T follicular helper cell (primary cell): ENCODE measurements around the gene KRTAP12-1.

Experiments
- DNase-seq: peaks from one replicate; pipeline ENCODE4 v3.0.0-alpha.2; 2020; ENCODE audit warnings: low read depth
- total RNA-seq, 2 experiments: gene quantifications; one replicate each; lab custom pipeline; 2026; lab: John Stamatoyannopoulos, UW

The KRTAP12-1 gene
- total RNA-seq: 0 reads per million in 2 experiments

- DNase-seq: no peak
Measured at GRCh38 chr21:44681861-44682579, at the start of gene KRTAP12-1. TSS of gene KRTAP12-1 (minus strand) at chr21:44682163. CDS start at chr21:44682123, 40 bp downstream.

DNA sequence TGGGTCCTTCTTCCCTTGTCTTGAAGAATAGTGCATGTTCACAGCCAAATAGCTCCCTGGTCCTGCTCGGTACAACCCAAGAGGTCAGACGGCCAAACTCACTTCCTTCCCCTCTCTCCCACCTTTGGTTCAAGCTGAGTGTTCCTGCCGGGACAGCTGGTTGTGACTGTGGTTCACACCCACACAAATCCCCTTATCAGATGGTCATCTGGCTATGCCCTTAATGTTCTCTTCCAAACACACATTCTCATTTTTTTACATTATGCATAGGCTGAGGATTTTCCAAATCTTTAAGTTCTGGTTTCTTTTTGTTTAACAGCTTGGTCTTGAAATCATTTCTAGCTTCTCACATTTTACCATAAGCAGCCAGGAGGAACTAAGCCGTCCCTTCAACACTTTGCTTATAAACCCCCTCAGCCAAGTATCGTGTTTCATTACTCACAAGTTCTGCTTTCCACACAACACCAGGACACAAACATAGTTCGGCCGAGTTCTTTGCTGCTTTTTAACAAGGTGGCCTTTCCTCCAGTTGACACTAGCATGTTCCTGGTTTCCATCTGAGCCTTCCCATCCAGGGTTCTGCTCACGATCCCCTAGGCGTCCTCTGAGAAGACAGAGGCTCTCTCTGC is 49.1 kb upstream of the KRTAP12-1 start:
- no peak for DNase-seq

GRCh38 chr21:44730028-44730395 is 48.0 kb upstream of the KRTAP12-1 start:
- no peak for DNase-seq

DNA sequence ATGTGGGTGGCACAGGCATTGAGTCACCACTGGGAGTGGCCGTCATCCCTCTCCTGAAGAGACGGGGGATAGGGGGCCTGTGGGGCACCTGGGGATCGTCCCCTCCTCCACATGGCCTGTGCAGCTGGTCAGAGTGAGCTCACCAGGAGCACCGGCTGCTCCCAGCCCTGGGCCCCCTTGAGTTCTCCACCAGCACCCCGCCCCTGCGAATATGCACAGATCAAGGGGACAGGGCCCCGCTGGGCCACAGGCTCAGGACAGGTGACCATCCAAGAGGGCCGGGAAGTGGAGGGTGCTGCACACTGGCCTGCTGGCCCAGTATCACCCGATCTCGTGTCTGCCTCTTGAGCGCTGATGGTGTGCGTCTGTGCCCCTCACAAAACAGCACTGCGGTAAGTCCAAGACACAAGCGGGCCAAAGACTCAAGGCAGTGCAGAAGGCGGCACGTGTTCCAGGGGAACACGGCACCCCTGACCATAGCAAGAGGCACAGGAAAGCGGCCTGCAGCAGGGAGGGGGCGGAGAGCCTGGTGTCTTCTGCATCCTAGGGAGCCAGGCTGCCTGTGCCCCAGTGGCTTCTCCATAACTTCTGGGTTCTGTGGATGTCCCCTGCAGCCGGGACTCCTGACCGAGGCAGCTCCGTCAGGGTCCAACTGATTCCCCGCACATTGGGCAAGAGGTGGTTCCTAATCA is 47.5 kb upstream of the KRTAP12-1 start:
- DNase-seq: no peak

GRCh38 chr21:44728716-44729115 is 46.8 kb upstream of the KRTAP12-1 start:
- no peak for DNase-seq

- no peak for DNase-seq
Measured at GRCh38 chr21:44727757-44728156, 45.8 kb upstream of the KRTAP12-1 start.

GRCh38 chr21:44727321-44727720 is 45.4 kb upstream of the KRTAP12-1 start:
- no peak for DNase-seq

GRCh38 chr21:44726826-44727225 is 44.9 kb upstream of the KRTAP12-1 start:
- no peak for DNase-seq

DNA sequence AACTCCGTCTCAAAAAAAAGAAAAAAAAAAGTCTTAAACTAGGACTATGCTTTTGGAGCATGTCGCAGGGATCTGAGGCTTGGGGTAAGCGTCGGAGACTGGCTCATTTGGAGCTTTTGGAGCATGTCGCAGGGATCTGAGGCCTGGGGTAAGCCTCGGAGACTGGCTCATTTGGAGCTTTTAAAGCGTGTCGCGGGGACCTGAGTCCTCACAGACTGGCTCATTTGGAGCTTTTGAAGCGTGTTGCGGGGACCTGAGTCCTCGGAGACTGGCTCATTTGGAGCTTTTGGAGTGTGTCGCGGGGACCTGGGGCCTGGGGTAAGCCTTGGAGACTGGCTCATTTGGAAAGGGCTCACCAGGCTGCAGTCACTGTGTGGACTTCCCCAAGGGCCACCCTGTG is 43.0 kb upstream of the KRTAP12-1 start:
- no peak for DNase-seq

GRCh38 chr21:44724196-44724595 is 42.2 kb upstream of the KRTAP12-1 start:
- no peak for DNase-seq

- DNase-seq: no peak
Measured at GRCh38 chr21:44723177-44724131, 41.5 kb upstream of the KRTAP12-1 start.

DNA sequence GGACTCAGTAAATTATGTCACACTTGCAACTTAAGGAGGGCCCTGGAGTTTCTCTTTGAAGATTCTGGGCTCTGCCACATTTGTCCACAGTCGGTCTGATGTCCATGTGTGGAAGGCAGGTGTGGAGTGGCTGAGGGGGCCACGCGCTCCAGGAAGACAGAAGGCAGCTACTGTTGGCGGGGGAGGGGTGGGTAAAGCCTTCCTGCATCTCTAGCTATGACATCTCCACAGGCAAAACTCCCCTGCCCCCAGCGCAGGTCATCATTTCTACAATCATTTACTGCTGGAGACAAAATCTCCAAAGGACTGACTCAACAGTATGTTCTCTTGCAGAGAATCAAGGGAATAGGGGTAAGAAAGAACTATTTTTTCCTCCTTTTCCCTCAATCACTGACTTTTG is 40.8 kb upstream of the KRTAP12-1 start:
- DNase-seq: no peak

- DNase-seq: no peak
Measured at GRCh38 chr21:44720170-44720569, 38.2 kb upstream of the KRTAP12-1 start.

GRCh38 chr21:44718571-44718970 is 36.6 kb upstream of the KRTAP12-1 start:
- DNase-seq: no peak

DNA sequence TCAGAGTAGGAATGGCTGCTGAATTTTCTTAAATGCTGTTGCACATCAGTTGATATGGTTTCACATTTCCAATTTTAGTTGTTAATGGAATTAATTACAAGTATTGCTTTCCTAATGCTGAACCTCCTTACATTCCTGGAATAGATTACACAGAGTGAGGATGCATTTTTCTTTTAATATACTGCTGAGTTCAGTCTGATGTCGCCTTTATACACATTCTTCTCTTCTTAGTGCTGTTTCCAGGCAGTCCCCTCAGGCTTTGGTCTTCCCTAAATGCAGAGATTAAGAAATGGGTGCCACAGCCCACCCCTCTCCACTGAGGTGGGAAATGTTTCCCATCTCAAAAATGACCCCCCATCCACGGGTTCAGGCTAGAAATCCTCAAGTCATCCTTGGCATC is 36.1 kb upstream of the KRTAP12-1 start:
- DNase-seq: no peak

GRCh38 chr21:44716984-44717383 is 35.0 kb upstream of the KRTAP12-1 start:
- no peak for DNase-seq

GRCh38 chr21:44714905-44715304 is 32.9 kb upstream of the KRTAP12-1 start:
- DNase-seq: no peak

DNA sequence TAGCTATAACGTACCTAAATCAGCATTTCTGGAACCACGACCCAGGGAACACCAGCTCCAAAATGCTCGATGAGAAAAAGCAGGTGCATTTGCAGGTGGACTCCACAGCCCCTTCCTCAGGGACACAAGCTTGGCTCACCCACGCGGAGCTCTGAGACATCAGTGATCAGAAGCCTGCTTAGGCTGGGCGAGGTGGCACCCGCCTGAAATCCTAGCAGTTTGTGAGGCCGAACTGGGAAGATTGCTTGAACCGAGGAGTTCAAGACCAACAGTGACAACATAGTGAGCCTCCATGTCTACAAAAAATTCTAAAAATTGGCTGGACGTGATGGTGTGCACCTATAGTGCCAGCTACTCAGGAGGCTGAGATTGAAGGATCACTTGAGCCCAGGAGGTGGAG is 31.9 kb upstream of the KRTAP12-1 start:
- DNase-seq: no peak

DNA sequence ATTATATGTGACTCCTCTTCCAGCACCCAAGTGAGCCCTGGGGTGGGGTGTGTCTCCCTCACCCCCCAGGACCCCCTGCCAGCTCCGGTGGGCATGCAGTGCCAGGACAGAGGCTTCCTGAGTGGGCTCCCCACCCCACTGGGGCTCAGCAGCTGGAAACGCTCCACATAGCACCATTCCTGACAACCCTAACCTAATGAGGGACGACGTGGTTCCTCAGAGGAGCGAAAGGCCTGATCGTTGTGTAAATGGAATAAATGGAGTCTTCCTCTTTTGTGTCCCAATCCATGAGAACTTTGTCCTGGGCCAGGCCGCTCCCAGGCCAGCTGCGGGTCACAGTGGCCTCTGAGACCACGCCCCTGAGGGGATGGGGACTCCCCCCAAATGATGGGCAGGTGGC is 31.2 kb upstream of the KRTAP12-1 start:
- DNase-seq: no peak

- no peak for DNase-seq
Measured at GRCh38 chr21:44712203-44713028, 30.5 kb upstream of the KRTAP12-1 start.
